ENCODE results near the gene CHD9NB.

Gene CHD9NB

DNA sequence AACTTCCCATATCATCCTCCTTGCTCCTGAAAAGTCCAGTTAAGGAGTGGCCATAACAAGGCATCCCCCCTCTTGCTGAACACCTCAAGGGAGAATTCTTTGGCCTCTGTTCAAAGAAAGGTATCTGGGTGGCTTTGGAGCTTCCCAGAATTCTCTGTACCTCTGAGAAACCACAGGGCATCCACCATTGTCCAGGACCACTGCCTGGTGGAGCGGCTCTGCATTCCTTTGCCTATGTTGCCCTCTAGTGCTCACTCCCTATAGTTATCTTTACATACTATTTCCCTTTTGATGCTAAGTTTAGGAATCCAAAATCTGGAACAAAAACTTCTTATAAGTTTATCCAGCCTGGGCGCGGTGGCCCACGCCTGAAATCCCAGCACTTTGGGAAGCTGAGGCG is 30.3 kb downstream of the CHD9NB start:
- DNase-seq: no peak

DNA sequence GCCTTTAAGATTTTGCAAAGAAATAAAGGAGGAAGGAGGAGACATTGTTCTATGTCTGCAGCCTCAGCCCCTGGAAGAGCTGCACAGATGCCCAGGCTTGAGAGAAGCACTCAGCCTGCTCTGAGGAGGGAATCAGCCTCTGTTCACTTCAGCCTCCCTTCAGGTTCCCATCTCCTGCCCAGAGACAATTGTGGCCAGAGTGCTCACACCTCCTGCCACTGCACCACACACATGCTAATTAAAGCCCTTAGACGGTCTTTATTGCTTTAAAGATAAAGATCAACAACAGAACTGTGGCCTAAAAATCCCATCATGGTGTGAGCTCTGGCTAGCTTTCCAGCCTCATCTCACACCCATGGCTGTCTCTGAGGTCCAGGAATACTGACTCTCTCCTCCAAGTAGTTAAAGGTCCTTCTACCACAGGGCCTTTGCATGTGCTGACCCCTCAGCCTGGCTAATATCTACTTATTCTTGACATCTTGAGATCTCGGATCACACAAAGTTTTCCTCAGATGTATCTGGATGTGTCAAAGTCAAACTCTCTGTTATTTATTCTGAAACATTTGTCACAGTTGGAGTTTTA is 33.8 kb downstream of the CHD9NB start:
- DNase-seq: no peak

GRCh38 chr16:53014287-53014686 is 38.4 kb downstream of the CHD9NB start:
- no peak for DNase-seq

DNA sequence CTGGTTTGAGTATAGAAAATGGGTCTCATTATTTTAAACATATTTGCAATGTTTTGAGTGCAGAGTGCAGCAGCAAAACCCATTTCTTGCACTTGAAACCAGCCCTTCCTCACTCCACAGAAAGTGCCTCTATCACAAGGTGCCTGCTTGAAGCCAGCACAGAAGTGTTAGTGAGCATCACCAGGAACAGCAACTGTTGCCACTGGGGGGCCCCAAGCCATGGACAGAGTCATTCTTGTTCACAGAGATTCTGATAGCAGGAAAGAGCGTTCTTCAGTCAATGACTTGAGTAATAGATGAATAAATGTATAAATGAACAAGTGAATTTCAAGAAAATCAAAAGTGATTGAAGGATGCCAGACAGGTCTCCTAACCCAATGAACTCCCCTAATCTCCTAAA is 45.6 kb downstream of the CHD9NB start:
- DNase-seq: no peak

DNA sequence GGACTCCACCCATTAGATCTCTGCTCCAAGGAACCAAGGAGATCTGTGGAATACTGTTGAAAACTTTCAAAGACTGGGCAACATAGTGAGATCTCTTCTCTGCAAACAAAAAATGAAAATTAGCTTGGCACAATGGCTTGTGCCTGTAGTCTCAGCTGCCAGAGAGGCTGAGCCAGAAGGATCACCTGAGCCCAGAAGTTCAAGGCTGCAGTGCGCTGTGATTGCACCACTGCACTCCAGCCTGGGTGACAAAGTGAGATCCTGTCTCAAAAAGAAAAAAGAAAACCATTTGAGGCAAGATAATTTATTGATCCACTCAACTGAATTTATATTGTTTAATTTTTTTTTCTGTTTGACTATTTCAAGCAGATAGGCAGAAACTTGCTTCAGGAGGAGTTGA is 54.8 kb downstream of the CHD9NB start:
- DNase-seq: no peak

GRCh38 chr16:52994942-52995341 is 57.8 kb downstream of the CHD9NB start:
- DNase-seq: no peak

GRCh38 chr16:52993179-52993578 is 59.5 kb downstream of the CHD9NB start:
- no peak for DNase-seq

DNA sequence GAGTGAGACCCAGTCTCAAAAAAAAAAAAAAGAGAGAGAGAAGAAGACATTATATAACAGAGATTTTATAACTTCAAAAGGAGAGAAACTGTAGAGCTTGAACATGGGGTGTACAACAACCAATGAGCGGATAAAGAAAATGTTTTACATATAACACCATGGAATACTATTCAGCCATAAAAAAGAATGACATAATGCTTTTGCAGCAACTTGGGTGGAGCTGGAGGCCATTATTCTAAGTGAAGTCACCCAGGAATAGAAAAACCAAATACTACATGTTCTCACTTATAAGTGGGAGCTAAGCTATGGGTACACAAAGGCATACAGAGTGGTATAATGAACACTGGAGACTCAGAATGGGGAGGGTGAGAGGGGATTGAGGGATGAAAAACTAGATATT is 61.1 kb downstream of the CHD9NB start:
- no peak for DNase-seq
